IPS-20b (cell line): ENCODE measurements around the gene SHOC2.

ENCODE experiments used
- H3K27ac ChIP-seq: one replicate; pipeline ENCODE4 v1.5.1; 2013; ENCODE audit warnings: low read length
- H3K27me3 ChIP-seq: 2 replicates; pipeline ENCODE4 v1.6.1; 2013; ENCODE audit warnings: mild to moderate bottlenecking, low read length, inconsistent platforms; ENCODE audit not compliant: insufficient read depth
- H3K36me3 ChIP-seq: 2 replicates; pipeline ENCODE4 v1.6.1; 2013; ENCODE audit warnings: low read depth, mild to moderate bottlenecking, inconsistent platforms, low read length, moderate library complexity; ENCODE audit not compliant: insufficient read depth
- H3K4me1 ChIP-seq: 2 replicates; pipeline ENCODE4 v1.6.1; 2013; ENCODE audit warnings: mild to moderate bottlenecking, control low read depth, inconsistent platforms, low read length, moderate library complexity; ENCODE audit not compliant: insufficient read depth
- H3K4me3 ChIP-seq: 2 replicates; pipeline ENCODE4 v1.5.1; 2013; ENCODE audit warnings: mild to moderate bottlenecking, low read length, inconsistent platforms
- H3K9ac ChIP-seq: 2 replicates; pipeline ENCODE4 v1.6.1; 2013; ENCODE audit warnings: low read depth, mild to moderate bottlenecking, inconsistent platforms, low read length, moderate library complexity
- H3K9me3 ChIP-seq: 2 replicates; pipeline ENCODE4 v1.6.1; 2013; ENCODE audit warnings: mild to moderate bottlenecking, low read depth, low read length, inconsistent platforms; ENCODE audit not compliant: insufficient read depth

The SHOC2 gene

DNA sequence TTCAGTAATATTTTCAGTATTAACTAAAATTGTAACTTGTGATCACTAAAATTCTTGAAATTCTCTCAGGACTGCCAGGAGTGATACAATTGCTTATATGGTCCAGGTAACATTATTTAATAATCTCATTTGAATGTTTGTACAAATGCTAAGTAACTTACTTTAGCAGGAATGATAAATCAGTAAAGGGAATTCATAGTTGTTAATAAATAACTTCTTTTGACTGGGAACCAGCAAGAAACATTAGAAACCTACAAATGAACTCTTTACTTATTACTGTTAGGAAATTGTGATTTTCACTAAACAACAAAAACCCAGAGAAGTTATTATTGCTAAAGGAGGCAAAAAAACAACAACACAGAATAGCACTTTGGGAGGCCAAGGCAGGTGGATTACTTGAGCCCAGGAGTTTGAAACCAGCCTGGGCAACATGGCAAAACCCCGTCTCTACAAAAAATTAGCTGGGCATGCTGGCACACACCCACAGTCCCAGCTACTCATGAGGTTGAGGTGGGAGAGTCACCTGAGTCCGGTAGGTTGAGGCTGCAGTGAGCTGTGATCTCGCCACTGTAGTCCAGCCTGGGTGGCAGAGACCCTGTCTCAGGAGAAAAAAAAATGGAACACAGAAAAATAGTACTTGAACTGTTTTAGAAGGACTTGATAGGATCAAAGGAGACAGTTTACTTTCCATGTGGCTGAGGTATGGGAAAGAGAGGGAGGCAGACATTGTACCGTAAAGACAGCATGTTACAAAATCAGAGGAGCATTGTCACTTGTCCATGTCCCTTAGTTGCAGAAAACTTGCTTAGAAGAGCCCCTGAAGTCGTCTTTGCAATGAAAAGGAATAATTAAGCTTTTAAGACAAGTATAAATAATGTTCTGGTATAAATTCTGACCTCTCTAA, 53.1 kb downstream of the SHOC2 start:
- H3K9me3 ChIP-seq: no peaks in the 10 kb centered on the region
- no peaks in the 10 kb centered on the region for H3K27me3 ChIP-seq
- no peak overlapping the region for H3K9ac ChIP-seq
- no peak overlapping the region for H3K27ac ChIP-seq
- H3K4me3 ChIP-seq: no peak overlapping the region
- no peaks in the 10 kb centered on the region for H3K4me1 ChIP-seq
- no peaks in the 10 kb centered on the region for H3K36me3 ChIP-seq

GRCh38 chr10:110973400-110973799, 54.0 kb downstream of the SHOC2 start:
- no peaks in the 10 kb centered on the region for H3K4me1 ChIP-seq
- H3K9ac ChIP-seq: no peak overlapping the region
- H3K27ac ChIP-seq: no peak overlapping the region
- no peak overlapping the region for H3K4me3 ChIP-seq
- no peaks in the 10 kb centered on the region for H3K9me3 ChIP-seq
- H3K27me3 ChIP-seq: no peaks in the 10 kb centered on the region
- no peaks in the 10 kb centered on the region for H3K36me3 ChIP-seq

GRCh38 chr10:110976577-110976976, 57.2 kb downstream of the SHOC2 start:
- Histone ChIP-seq H3K9ac (no peak overlapping the region), H3K4me3 (no peak overlapping the region), H3K4me1 (no peaks in the 10 kb centered on the region), H3K27me3 (no peaks in the 10 kb centered on the region), H3K36me3 (0 out of 2 replicates have a peak, but pooled peaks cover 5% of the 10 kb centered on the region), H3K27ac (no peak overlapping the region), H3K9me3 (no peaks in the 10 kb centered on the region)

DNA sequence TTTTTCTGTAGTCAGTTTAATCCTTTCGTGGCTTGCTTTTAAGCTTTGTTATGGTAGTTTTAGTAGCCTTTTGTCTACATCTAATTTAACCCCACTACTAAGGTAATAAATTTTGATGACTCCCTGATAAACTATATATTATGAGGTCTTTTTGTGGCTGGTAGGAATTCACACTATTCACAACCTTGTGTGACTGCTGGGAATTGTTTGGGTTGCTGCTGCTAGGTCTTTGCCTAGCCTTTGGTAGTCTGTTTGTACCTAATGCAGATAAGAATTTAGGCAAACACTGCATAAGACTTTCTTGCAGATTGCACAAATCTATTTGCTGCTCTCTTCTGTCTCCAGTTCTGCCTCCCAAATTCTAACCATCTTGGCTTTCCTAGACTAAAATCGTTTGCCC, 58.3 kb downstream of the SHOC2 start:
- H3K9me3 ChIP-seq: no peaks in the 10 kb centered on the region
- H3K4me3 ChIP-seq: no peak overlapping the region
- H3K27ac ChIP-seq: no peak overlapping the region
- no peaks in the 10 kb centered on the region for H3K4me1 ChIP-seq
- no peaks in the 10 kb centered on the region for H3K27me3 ChIP-seq
- no peak overlapping the region for H3K9ac ChIP-seq
- H3K36me3 ChIP-seq: 0 out of 2 replicates have a peak, but pooled peaks cover 5% of the 10 kb centered on the region

- H3K9ac ChIP-seq: no peak overlapping the region
- H3K27ac ChIP-seq: no peak overlapping the region
- no peak overlapping the region for H3K4me3 ChIP-seq
- H3K36me3 ChIP-seq: 0 out of 2 replicates have a peak, but pooled peaks cover 5% of the 10 kb centered on the region
- no peaks in the 10 kb centered on the region for H3K9me3 ChIP-seq
- no peaks in the 10 kb centered on the region for H3K4me1 ChIP-seq
- no peaks in the 10 kb centered on the region for H3K27me3 ChIP-seq
These were observed 58.8 kb downstream of the SHOC2 start for GRCh38 chr10:110978204-110978603.

DNA sequence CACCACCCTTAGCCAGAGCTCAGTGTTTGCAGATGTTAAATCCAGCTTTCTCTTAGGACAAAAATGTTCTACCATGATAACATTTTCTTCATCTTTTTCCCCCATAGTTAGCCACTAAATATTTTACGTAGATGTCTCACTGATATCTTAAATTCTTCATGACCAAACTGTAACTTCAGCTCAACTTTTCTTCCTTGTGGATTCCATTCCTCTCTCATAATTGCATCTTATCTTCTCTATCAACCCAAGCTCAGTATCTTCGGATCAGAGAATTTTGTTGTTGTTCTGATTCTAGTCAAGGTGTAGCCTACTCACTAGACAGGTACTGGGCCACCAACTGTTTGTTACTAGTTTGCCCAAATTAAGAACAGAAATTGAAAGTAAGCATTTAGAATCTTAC, 60.2 kb downstream of the SHOC2 start:
- Histone ChIP-seq H3K27me3 (no peaks in the 10 kb centered on the region), H3K36me3 (0 out of 2 replicates have a peak, but pooled peaks cover 5% of the 10 kb centered on the region), H3K27ac (no peak overlapping the region), H3K9ac (no peak overlapping the region), H3K4me1 (no peaks in the 10 kb centered on the region), H3K9me3 (no peaks in the 10 kb centered on the region), H3K4me3 (no peak overlapping the region)

- Histone ChIP-seq H3K27ac (no peak overlapping the region), H3K27me3 (no peaks in the 10 kb centered on the region), H3K9me3 (no peaks in the 10 kb centered on the region), H3K4me3 (no peak overlapping the region), H3K4me1 (no peaks in the 10 kb centered on the region), H3K36me3 (0 out of 2 replicates have a peak, but pooled peaks cover 5% of the 10 kb centered on the region), H3K9ac (no peak overlapping the region)
These were observed 61.4 kb downstream of the SHOC2 start for GRCh38 chr10:110980807-110981206.

GRCh38 chr10:110983466-110983865, 64.1 kb downstream of the SHOC2 start:
- Histone ChIP-seq H3K27me3 (no peaks in the 10 kb centered on the region), H3K9me3 (no peaks in the 10 kb centered on the region), H3K4me1 (no peaks in the 10 kb centered on the region), H3K27ac (no peak overlapping the region), H3K4me3 (no peak overlapping the region), H3K36me3 (0 out of 2 replicates have a peak, but pooled peaks cover 5% of the 10 kb centered on the region), H3K9ac (no peak overlapping the region)

- no peaks in the 10 kb centered on the region for H3K27me3 ChIP-seq
- no peak overlapping the region for H3K27ac ChIP-seq
- no peaks in the 10 kb centered on the region for H3K4me1 ChIP-seq
- H3K36me3 ChIP-seq: 0 out of 2 replicates have a peak, but pooled peaks cover 6% of the 10 kb centered on the region
- H3K9me3 ChIP-seq: no peaks in the 10 kb centered on the region
- no peak overlapping the region for H3K9ac ChIP-seq
- H3K4me3 ChIP-seq: no peak overlapping the region
These were observed 66.3 kb downstream of the SHOC2 start for GRCh38 chr10:110985497-110986275.

DNA sequence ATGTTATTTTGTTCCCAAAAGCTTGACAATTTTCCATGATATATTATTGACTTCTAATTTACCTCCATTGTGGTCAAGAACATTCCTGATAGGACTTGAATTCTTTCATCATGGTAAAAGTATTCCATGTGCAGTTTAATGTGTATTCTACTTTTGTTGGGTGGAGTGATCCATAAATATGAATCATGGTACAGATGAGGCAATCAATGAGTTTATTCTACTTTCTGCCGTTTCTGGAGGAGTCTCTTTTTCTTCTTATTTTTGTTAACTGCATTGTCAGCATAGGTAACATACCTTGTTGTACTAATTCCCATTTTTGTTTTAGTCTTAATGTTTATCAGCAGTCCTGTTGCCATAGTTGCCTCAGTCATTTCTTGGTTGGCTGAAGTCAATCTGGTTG, 69.6 kb downstream of the SHOC2 start:
- Histone ChIP-seq H3K27ac (no peak overlapping the region), H3K27me3 (no peaks in the 10 kb centered on the region), H3K9me3 (no peaks in the 10 kb centered on the region), H3K36me3 (0 out of 2 replicates have a peak, but pooled peaks cover 3% of the 10 kb centered on the region), H3K4me3 (no peak overlapping the region), H3K9ac (no peak overlapping the region), H3K4me1 (no peaks in the 10 kb centered on the region)

- Histone ChIP-seq H3K36me3 (0 out of 2 replicates have a peak, but pooled peaks cover 3% of the 10 kb centered on the region), H3K27ac (no peak overlapping the region), H3K4me3 (no peak overlapping the region)
These were observed 72.8 kb downstream of the SHOC2 start for GRCh38 chr10:110992006-110992800.

More at GRCh38 chr10:110992006-110992800, 72.8 kb downstream of the SHOC2 start:
- H3K9ac ChIP-seq: no peak overlapping the region
- H3K4me1 ChIP-seq: no peaks in the 10 kb centered on the region
- H3K9me3 ChIP-seq: no peaks in the 10 kb centered on the region
- H3K27me3 ChIP-seq: no peaks in the 10 kb centered on the region
